GM18505 (cell line): ENCODE results near the gene PSME1.

Source experiments
- ATAC-seq: cut with Tn5 transposase; IDR thresholded peaks from one replicate; pipeline ENCODE4 v1.9.1; 2021; ENCODE audit not compliant: unreplicated experiment
- POLR2A ChIP-seq: IDR thresholded peaks from 4 replicates; pipeline ENCODE4 v1.6.1; 2011; ENCODE audit warnings: borderline replicate concordance; ENCODE audit not compliant: insufficient read depth, insufficient read length; ENCODE audit errors: extremely low read depth

PSME1 gene

DNA sequence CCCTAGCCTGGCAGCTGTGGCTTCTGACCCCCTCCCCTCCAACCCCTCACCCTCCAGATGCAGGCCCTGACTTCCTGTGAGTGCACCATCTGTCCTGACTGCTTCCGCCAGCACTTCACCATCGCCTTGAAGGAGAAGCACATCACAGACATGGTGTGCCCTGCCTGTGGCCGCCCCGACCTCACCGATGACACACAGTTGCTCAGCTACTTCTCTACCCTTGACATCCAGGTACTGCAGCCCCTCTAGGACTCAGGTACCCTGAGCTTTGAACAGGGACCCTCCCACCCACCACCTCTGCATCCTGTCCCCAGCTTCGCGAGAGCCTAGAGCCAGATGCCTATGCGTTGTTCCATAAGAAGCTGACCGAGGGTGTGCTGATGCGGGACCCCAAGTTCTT, 19.1 kb downstream of the PSME1 start:
- no peak for TF ChIP-seq POLR2A
- ATAC-seq = no peak

- TF ChIP-seq POLR2A = no peak
- ATAC-seq = no peak
These were observed 20.8 kb downstream of the PSME1 start for GRCh38 chr14:24156840-24157239.

GRCh38 chr14:24157331-24157730, 21.3 kb downstream of the PSME1 start:
- no peak for ATAC-seq
- TF ChIP-seq POLR2A = no peak

DNA sequence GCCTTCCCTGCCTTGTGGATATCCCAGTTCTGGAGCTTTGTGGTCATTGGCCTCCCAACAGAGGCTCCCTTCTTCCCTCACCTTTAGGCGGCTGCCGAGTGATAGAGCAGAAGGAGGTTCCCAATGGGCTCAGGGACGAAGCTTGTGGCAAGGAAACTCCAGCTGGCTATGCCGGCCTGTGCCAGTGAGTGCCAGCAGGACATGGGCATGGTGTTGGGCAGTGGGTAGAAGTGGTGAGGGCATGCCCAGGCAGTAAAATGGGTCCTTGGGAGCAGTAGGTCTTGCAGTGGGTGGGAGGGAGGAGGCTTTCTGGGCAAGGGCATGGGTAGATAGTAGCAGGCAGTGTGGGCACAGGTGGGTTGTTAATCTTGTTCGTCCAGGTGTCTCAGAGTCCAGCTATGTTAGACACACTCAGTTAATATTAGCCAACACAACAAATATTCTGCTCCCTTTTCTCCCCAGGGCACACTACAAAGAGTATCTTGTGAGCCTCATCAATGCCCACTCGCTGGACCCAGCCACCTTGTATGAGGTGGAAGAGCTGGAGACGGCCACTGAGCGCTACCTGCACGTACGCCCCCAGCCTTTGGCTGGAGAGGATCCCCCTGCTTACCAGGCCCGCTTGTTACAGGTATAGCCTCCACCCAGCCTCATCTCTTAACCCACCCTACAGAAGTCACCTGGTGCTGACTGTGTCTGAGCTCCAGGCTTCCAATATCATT, 23.9 kb downstream of the PSME1 start:
- ATAC-seq = no peak
- TF ChIP-seq POLR2A = peak; percentile 20

DNA sequence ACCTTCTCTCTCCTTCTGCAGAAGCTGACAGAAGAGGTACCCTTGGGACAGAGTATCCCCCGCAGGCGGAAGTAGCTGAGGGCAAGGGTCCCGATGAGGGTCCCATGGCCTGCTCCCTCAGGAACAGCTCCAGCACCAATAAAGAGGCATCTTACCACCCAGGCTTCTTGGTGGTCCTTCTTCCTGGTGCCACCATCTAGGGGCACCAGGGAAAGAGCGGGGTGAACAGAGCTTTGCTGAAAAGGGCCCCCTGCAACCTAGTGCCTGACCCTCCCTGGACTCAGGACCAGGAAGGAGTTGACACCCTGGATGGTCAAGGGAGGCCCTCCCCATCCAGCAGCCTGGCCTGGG, 24.5 kb downstream of the PSME1 start:
- peak; percentile 3 for ATAC-seq

DNA sequence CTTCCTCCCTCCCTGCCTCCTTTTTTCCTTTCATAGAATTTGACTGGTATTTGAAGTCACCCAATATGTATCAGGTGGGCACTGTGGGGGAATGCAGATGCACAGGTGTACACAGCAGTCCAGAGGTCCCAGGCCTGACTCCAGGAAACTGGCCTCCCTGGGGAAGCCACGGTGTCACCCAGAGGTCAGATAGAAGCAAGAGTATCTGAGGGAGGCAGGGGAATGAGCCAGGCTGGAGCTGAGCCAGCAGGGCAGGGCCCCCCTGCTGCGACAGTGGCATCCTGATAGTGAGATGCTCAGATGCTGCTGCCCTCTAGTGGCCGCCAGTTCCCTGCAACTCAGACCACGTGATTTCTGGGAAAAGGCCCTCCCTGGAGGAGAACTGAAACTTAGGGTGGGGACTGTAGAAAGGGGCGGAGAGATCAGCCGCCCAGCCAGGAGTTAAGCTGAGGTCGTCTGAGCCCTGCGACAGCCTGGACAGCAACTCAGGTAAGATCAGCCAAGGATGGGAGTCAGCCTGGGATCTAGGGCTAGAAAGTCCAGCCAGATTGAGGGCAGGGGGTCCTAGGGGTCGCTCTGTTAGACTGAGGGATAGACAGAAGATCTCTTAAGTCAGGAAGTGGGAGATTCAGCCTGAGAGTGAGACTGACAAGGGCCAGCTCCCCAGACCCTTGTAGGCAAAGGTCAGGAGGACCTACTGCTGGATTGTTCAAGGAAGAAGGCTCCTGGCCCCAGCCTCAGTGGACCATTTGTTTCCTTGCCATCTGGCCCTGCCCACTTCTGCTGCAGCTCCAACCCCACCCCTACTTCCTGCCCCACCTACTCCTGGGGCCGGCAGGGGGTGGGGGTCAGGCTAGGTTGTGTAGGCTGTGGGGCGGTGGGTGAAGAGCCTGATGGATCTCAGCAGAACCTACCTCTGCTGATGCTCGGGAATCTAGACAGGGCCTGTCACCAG, 25.1 kb downstream of the PSME1 start, which contains the start of gene IRF9:
IRF9 (plus strand) TSS at position 416 of the 955 bp plus-strand sequence. CDS start 880 bp downstream, outside the sequence.
- TF ChIP-seq POLR2A = peak; percentile 98
- ATAC-seq = peak; percentile 81

More for the DNA sequence above, 24.5 kb downstream of the PSME1 start:
- TF ChIP-seq POLR2A = no peak

DNA sequence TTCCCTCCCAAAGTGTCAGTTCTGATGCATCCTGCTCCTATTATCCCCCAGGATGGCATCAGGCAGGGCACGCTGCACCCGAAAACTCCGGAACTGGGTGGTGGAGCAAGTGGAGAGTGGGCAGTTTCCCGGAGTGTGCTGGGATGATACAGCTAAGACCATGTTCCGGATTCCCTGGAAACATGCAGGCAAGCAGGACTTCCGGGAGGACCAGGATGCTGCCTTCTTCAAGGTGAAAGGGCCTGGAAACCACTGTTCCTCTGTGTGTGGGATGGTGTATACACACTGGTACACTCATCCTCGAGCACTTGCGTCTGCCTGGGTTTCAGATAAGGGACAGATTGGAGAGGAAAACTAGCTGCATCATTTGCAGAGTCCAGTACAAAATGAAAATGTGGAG, 26.1 kb downstream of the PSME1 start:
- no peak for TF ChIP-seq POLR2A
- no peak for ATAC-seq

GRCh38 chr14:24164518-24164991, 28.6 kb downstream of the PSME1 start:
- TF ChIP-seq POLR2A = no peak
- ATAC-seq = no peak

GRCh38 chr14:24165785-24166184, 29.8 kb downstream of the PSME1 start:
- TF ChIP-seq POLR2A = peak; percentile 35
- ATAC-seq = no peak

DNA sequence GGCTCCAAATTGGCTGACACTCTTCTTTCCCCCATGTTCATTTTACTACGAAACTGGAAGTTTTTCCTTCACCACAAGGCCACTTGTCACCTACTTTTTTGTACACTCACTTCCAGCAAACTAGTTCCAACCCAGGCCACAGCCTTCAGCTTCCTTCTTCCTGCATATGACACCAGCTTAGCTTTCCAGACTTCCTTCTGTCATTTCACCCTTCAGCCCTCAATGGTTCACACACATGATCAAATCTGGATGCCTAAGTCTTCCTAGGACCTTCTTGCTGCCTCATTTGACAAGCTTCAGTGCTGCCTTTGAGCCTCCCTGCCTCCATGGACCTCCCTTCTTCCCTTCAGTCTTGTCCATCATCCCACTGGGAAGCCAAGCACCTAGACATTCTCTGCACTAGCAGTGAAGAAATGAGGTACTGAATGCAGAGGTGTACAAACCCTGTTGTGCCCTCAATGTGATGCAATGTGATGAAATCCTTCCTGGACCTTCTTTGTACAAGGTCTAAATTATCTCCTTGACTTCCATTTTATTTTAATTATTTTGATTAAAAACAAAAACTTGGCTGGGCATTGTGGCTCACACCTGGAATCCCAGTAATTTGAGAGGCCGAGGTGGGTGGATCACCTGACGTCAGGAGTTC, 31.6 kb downstream of the PSME1 start:
- ATAC-seq = no peak
- no peak for TF ChIP-seq POLR2A

DNA sequence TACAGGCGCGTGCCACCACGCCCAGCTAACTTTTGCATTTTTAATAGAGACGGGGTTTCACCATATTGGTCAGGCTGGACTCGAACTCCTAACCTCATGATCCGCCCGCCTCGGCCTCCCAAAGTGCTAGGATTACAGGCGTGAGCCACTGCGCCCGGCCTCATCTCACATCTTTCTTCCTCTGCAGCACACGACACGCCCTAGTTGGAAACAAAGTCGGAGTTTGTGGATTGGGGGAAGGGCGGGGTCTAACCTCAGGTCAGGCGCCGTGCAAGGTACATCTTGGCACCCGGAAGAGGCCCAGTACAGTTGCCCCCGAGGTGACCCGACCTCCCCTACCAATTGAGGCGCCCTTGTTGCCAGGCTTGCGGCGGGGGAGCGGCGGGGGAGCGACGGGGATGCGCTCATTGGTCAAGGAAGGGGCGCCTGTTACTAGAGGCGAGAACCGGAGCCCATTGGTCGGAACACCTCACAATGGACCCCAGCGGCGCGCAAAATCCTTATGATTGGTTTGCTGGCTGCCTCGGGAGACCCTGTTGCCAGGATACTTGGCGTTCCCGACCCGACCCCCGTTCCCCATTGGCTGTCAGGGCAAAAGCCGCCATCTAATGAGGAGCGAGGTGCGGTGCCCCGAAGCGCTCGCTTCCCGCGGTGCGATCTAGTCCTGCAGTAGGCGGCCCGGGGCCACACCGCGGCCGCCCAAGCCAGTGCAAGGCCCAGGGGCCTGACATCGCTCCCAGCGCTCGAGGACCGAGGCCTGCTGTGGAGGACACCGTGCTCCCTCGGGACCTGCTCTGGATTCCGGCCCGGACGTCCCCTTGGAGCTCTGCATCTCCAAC, 35.6 kb downstream of the PSME1 start, which contains the start of gene REC8:
REC8 (plus strand) TSS at position 659 of the 839 bp plus-strand sequence. CDS start 473 bp downstream, outside the sequence.
- peak; percentile 44 for TF ChIP-seq POLR2A
- ATAC-seq = peak; percentile 83

- ATAC-seq = no peak
- TF ChIP-seq POLR2A = no peak
These were observed 36.4 kb downstream of the PSME1 start for GRCh38 chr14:24172261-24172860.
